Body of pancreas (tissue), 4 donors: ENCODE data around the gene JMJD8.

Experiments
- CTCF ChIP-seq, 7 experiments: fragments of 450-650 bp in 4 of 7; fragments of 200-600 bp in 3 of 7; sonication (generic) in 3 of 7; IDR thresholded peaks; one replicate each; pipeline ENCODE4 v1.5.1; 2016 to 2019; ENCODE audit warnings: antibody characterized with exemption in 7 of 7
- POLR2A ChIP-seq, 3 donors: fragments of 450-650 bp; IDR thresholded peaks; one replicate each; pipeline ENCODE4 v1.6.1; 2016; ENCODE audit warnings: antibody characterized with exemption in 3 of 3, mild to moderate bottlenecking in 2 of 3

- peak; percentile 50 to 62 (median 61) for TF ChIP-seq POLR2A (IDR thresholded peaks at IDR 0.05)
- peak in 3 of 7 experiments; percentile 10 to 27 (median 26) for TF ChIP-seq CTCF (IDR thresholded peaks at IDR 0.05)
These were observed 37.0 kb upstream of the JMJD8 start, which contains the start of gene ANTKMT for GRCh38 chr16:720990-721764.
